ENCODE results near the gene EIF3F. TPM values are rescaled to one million over a fixed set of nuclear protein-coding genes. Genes with fewer than 3 reads are reported as not detected.

Gene EIF3F
- total RNA-seq, 4 donors from 2014 or later, result 140 to 169 (median 148) TPM

GRCh38 chr11:8035200-8035855, 48.2 kb downstream of the EIF3F start:
- no peak for TF ChIP-seq CTCF (IDR thresholded peaks at IDR 0.05; ENCODE audit: low read depth)

GRCh38 chr11:8036002-8036802, 49.1 kb downstream of the EIF3F start:
- no peak for TF ChIP-seq CTCF (IDR thresholded peaks at IDR 0.05; ENCODE audit: low read depth)

- TF ChIP-seq CTCF (IDR thresholded peaks at IDR 0.05; ENCODE audit: low read depth), result no peak
Observed at GRCh38 chr11:8036986-8037385, 49.8 kb downstream of the EIF3F start.

- no peak for TF ChIP-seq CTCF (IDR thresholded peaks at IDR 0.05; ENCODE audit: low read depth)
Observed at GRCh38 chr11:8038393-8038792, 51.3 kb downstream of the EIF3F start.

- no peak for TF ChIP-seq CTCF (IDR thresholded peaks at IDR 0.05; ENCODE audit: low read depth)
Observed at GRCh38 chr11:8038811-8039529, 51.8 kb downstream of the EIF3F start.

- TF ChIP-seq CTCF (IDR thresholded peaks at IDR 0.05; ENCODE audit: low read depth), result no peak
Observed at GRCh38 chr11:8039530-8040260, 52.6 kb downstream of the EIF3F start.
